ENCODE results near the gene GOLGA8B.
"Not testable (repeated sequence)": the region's sequence is repeated elsewhere in the genome, so short reads cannot be mapped to it uniquely, and the experiment has no call there.

The GOLGA8B gene, protein sequence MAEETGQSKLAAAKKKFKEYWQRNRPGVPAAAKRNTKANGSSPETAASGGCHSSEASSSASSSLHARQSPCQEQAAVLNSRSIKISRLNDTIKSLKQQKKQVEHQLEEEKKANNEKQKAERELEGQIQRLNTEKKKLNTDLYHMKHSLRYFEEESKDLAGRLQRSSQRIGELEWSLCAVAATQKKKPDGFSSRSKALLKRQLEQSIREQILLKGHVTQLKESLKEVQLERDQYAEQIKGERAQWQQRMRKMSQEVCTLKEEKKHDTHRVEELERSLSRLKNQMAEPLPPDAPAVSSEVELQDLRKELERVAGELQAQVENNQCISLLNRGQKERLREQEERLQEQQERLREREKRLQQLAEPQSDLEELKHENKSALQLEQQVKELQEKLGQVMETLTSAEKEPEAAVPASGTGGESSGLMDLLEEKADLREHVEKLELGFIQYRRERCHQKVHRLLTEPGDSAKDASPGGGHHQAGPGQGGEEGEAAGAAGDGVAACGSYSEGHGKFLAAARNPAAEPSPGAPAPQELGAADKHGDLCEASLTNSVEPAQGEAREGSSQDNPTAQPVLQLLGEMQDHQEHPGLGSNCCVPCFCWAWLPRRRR

DNA sequence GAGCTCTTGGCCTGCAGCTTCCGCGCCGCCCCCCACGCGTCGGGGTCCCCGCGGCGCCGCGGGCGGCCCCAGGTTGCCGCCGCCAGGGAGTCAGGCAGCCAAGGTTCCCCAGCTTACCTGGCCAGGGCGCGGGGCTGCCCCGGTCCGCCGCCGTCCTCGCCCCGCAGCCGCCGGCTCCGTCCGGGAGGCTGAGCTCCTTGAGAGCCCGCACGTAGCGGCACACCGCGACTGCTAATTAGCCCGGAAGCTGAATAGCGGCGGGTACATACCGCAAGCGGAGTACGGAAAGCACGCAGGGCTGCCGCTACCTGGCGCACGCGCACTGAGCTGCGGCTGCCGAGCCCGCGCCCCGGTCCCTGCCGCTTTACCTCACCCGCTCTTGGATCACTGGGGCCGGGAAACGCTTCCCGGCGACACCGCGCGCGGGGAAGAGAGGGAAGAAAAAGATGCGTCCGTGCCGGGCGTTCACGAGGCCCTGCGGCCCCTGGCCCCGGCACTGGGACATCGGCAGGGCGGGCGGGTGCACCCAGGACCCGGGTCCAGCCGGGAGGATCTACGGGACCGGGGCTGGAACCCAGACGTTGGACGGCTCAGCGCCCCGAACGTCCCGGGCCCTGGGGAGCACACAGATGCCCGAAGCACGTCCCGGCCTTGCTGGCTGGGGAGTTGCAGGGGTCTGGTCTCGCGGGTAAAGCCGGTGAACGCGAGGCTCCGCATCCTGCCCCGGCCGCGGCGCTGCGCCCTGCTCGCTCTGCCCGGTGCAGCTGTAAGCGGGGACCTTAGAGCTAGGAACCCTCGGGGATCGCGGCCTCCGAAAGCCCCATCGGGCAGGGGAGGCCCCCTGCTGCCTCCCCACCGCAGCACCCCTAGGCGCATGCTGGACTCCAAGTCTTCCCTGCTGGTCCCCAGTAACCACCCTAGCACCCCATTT lies at the start of gene GOLGA8B:
Gene GOLGA8B, minus strand, starts transcription at position 253 of the 931 bp plus-strand sequence. CDS start 47,739 bp downstream, outside the sequence.
- DNase-seq: peak; percentile 83

DNA sequence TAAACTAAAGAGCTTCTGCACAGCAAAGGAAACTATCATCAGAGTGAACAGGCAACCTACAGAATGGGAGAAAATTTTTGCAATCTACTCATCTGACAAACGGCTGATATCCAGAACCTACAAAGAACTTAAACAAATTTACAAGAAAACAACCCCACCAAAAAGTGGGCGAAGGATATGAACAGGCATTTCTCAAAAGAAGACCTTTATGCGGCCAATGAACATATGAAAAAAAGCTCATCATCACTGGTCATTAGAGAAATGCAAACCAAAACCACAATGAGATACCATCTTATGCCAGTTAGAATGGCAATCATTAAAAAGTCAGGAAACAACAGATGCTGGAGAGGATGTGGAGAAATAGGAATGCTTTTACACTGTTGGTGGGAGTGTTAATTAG lies 49.7 kb upstream of the GOLGA8B start:
- DNase-seq: not testable (repeated sequence)

DNA sequence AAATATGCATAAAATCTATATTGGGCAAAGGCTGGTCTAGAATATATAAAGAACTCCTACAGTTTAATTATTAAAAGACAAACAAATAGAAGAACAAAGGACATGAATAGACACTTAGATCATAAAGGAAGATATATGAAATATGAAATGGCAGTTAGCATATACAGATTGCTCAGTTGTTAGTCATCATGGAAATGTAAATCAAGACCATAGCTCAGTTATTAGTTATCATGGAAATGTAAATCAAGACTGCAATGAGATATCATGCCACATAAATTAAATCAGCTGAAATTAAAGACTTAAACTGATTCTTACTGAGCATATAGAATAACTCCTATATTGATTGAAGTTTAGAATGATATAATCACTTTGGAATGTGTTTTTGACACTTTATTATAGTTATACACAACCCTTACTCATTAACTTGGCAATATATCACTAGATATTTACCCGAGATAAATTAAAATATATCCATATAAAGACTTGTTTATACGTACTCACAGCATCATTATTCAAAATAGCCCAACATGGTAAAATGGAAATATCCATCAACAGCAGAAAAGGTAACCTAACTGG lies 45.2 kb upstream of the GOLGA8B start:
- no peak for DNase-seq

DNA sequence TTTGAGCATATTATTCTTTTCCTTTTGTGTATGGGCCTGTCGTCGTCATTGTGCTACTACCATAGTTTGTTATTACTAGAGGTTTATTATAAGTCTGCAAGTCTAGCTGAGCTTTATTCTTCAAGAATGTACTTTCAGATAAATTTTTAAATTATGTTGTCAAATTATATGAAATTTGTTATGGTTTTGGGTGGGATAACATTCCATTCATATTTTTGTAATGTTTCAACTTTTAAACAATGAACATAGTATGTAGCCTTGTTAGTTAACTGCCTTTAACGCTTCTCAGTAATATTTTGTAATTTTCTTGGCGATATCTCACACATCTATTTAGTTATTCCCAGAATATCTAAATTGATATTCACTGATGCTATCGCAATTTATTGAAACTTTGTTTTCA lies 41.6 kb upstream of the GOLGA8B start:
- no peak for DNase-seq

DNA sequence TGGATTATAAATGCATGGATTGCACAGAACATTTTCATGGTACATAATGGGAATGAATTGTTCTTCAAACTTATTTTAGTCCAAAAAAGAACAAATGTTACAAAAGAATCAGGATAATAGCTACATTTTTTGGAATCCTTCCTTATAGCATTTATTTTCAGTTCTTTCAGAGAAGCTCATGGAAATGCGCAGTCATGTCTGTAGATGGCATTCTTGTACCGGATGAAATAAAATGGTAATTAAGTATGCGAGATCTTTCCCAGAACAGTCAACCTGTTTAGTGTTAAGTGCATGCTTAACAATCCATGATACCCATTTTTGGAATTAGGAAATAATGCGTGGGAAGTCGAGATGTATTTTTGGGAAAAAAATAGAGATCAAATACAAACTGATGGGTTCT lies 38.2 kb upstream of the GOLGA8B start:
- peak; percentile 10 for DNase-seq

DNA sequence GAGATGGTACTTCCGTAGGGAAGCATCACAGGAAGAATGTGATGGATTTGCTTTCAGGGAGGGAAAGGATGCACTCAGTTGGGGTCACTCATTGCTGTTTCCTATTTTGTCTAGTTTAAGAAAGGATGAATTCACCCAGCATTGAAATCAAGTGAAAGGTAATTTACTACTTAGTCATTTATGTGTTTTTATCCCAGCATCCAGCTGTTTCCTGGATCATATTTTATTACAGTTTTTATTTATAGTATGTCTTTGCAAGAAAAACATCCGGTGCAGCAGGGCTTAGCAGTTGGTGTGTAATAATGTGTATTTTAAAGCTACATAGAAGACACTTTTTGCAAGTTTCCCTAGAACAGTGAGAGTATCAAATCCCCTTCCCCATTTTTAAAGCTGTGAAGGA lies 37.4 kb upstream of the GOLGA8B start:
- no peak for DNase-seq

DNA sequence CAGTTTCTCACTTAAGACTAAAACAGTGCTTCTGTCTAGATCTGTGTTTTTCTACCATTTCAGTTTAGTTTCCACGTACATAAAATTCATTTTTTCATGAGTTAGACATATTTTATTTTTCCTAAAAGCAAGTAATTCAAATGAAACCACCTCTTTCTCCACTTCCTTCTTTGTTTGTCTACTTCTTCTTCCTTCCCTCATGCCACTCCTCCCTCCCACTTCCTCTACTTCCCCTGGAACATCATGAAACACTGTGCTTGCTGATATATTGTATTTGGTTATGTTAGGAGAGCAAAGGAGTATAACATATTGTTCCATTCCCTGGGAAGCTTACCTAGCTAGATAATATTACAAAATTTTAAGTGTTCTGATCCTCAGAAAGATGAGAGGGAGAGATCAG lies 36.7 kb upstream of the GOLGA8B start:
- DNase-seq: no peak

DNA sequence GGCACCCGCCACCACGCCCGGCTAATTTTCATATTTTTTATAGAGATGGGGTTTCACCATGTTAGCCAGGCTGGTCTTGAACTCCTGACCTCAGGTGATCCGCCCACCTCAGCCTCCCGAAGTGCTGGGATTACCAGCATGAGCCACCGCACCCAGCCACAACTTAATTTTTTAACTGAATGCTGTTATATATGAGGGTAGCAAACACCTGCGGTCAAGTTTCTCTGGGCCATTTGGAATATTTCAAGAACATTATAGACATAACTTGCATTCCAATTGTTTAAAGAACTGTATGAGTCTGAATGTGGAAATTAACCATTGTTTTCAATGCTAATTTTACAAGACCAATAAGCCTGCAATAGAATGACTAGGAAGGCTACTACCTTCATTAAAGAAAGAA lies 35.7 kb upstream of the GOLGA8B start:
- no peak for DNase-seq

DNA sequence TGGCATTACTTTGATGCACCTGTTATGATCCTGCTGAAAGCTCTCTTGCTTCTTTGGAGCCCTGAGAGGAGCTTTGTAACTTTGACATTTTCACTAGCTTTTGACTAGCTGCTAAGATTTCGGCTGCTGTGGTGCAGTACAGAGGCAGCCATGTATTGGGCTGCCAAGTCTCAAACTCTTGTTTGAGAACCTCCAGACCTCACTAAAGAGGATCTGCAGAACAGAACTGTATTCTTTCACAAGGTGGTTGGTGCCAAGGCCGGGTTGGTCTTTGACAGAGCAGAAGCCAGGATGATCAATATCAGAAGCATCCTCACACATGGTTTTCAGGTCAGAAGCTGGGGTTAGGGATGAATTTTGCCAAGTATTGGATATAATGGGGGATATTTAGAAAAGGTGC lies 34.6 kb upstream of the GOLGA8B start:
- no peak for DNase-seq

DNA sequence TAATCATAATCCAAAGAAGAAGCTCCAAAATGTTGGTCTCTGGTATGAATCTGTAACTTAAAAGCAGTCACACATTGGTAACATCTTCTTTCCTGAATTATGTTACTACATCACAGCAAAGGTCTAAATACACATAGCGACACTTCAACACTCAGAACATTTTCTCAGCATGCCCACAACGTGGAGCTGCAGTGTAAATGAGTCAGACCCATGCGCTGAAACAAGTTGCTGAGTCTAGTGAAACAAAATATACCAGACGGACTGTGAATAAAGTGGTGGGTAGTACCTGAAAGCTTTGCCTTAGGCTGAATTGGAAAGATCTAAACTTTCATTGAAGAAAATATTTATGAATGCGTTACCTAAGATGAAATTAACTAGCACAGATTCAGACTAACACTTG lies 33.2 kb upstream of the GOLGA8B start:
- peak; percentile 48 for DNase-seq

DNA sequence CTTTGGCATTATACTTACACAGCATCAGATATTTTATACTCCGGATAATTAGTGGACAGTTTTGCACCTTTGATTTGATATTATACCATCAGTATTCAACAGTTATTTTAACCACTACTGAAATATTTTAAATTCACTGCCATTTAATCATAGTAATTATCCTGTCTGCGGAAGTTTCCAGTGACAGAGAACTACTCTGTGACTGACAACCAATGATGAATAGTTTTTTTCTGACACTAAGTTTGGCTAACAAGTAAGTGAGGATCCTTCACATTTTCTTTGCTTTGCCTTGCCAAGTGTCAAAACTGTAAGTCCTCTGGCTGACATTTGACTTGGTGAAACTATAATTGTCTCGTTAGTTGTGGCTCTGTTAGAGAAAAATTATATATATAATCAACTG lies 30.5 kb upstream of the GOLGA8B start:
- DNase-seq: no peak

DNA sequence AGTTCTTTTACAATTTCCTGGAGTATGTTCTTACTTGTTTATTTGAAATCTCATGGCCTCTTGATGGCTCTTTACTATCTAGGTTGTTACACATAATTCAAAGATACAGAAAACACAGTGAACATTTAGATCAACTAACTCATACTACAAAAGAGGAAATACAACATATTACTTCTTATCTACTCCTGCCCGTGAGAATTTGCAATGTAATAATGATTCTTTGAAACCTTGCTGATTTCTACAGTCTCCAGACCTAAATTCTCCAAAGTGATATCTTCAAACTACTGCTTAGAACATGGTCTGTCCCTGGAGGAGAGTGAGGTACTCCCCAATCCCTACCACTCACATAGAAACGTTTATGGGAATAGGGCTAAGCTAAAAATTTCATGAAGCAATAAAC lies 29.9 kb upstream of the GOLGA8B start:
- DNase-seq: no peak

DNA sequence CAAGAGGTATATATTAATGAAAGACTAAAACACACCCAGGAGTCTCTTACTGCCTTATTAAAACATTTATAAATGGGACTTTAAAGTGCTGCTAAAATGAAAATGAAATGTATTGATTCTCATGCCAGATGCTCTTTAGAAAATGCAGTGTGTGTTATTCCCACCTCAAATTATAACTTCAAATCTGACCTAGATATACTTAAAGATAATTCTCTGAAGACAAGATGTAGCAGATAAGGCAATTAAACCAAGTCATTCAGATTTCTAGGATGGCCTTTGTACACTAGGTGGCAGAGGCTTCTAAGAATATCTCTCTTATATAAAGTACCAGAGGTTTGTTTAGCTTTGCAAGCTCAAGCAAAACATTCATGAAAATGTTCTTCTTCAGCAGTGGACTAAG lies 26.9 kb upstream of the GOLGA8B start:
- peak; percentile 45 for DNase-seq

DNA sequence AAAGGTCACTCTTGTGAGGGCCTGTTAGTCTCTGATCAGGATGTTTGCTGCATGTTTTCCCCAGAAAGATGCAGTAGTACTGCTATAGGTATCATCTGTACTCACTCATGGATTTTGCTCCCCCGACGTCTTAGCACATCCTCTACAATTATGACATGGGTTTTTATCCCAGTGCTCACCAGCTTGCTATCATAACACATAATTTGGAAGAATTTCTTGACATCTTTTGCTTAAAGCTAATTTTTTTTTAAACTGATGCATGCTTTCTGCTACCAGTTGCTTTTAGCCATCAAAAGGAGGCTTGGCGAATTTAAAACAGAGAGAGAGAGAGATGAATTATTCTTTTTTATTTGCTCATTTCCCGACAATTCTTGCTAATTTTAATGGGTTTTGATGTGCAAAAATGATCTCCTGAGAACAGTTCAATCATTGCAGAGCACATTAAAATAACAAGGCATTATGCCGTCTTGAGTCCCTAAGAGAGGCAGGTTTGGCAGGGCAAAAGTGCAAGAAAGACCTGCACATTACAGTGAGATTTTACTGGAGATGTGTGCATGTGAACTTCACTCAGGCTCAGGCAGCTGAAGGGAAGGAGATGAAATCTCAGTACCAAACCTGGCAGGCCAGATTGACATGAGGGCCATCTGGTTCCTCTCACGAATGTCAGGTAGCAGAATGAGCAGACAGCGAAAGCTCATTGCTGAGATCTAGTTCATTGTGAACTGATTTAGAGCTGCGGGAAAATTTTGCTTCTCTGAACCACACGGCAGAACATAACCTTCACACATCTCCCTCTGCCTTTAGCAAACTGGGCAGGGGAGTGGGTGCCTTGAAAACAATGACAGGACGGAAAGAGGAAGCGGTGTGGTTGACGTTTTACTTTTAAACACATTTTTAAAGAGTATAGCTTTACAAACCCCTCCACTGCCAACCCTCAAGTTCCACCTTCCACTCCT lies 25.9 kb upstream of the GOLGA8B start:
- peak; percentile 50 for DNase-seq

DNA sequence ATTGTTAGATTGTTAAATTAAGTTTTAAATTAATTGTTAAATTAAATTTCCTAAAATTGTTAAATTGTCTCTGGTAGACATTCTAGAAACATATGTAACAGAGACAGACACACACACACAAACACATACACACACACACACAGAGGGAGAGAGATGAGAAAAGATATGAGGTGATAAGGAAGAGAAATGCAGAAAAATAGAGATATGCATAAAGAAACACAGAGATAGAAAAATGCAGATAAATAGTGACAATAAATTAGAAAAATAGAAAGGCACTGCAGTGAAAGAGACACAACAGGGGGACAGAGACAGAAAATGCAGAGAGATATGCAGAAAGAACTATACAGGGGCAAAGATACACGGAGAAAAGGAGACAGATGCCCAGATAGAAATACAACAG lies 25.1 kb upstream of the GOLGA8B start:
- DNase-seq: no peak

DNA sequence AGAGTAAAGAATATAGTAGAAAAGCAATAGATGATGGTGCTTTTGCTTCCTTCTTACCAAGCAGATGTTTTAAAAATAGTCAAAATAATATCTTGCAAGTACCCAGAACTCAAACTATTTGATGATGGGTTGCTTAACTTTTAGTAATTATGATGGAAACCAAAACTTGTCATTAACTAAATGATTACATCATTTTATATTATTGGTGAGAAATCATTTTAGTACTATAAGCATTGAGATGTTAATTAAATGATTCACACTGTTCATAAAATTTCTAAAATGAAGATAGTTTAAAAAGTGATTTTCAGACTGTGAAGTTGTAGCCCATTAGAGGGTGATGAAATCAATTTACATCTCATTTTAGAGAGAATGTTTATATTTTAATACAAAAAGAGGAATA lies 24.4 kb upstream of the GOLGA8B start:
- DNase-seq: no peak

DNA sequence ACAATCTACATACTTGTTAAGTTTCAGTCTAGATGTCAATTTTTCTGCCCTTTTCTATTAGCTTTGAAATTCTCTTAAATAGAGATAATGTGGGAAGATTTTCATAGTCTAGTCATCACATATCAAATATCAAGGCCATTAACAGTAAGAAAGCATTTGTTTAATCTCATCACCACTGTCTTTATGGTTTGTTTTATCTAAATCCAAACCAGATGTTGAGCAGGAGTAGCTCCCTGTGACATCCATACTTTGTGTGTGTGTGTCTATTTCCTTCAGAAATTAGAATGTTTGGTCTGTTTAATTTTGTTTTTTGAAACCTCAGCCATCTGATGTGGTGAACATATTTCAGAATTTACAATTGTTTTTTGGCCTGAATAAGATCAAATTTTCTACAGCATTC lies 23.1 kb upstream of the GOLGA8B start:
- no peak for DNase-seq

DNA sequence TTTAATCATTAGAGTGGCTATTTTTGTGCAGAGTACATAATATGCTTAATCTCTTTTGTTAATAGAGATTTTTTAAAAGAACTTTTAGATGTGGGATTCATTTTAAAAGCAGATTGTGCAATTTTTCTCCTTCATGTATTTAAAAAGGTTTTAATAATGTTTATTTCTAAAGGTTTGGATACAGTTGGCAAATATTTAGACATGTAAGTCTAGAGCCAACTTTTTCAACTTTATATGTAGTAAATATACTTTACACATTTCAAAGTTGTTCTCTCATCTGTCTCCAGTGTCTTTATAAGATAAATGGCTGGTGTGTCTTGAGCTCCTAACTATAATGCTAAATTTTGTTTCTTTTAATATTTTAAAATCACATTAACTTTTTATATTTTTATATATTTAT lies 22.7 kb upstream of the GOLGA8B start:
- no peak for DNase-seq

DNA sequence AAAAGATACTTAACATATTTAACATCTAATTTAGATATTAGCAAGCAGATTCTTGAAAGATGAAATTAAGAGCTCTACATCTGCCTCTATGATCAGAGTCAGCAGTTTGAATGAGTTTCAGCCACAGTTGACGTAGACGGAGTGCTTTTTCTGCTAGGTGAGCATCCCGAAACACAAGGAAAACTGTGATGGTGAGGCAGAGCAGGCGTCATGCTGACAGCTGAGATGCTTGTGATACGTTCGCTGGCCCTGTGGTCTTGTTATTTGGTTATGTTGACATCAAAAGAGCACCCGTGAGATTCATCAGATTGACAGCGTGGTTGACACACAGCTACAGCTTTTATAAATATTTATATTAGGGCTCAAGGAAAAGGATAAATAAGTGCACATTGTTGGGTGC lies 19.6 kb upstream of the GOLGA8B start:
- no peak for DNase-seq

DNA sequence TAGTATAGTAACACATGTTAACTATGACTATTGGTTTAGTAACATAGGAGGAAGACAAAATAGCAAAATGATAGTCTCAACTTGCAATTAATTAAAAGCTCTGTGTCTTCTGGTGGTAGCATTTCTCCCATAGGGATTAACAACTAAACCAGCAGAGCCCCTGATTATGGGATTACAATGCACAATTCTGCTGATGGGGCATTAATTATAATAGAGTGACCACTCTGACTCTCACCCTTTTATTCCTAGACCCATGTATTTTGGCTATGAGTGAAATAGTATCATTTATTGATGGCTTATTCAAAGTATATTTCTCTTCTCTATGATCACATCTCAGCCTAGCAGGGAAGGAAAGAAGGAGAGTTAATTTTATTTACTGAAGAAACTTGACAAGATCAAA lies 17.5 kb upstream of the GOLGA8B start:
- no peak for DNase-seq

DNA sequence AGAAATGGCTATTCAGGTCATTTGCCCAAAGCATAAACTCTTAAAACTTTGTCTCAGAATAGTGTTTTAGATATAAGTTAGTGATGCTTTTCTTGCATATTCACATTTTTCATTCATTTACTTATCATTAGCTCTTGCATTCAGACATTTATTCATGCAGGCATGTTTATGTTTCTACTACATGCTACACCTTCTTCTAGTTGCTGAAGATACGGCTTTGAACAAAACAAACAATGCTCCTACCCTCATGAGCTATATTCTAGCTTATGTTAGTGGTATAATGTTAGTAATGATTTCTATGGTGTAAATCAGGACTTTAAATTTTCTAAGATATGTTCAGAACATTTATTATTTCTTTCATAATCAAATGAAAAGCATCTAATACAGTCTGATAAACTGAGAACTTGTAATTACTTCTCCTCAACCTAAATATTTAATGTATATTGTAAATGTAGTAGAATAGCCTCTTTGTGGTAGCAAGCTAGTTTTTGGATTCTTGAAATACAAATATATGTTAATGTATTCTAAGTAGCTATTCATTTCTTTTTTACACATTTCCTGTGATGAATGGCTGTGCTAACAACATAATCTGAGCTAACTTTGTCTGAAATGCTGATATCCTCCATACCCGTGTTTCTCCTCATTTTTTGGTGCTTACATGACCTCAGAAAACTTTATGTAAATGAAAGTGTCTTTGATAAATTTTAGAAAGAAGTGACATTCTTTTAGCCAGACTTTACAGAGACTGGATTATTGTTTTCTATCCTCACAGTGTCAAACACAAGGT lies 15.5 kb upstream of the GOLGA8B start:
- no peak for DNase-seq
